Urinary bladder (tissue), 4 donors: ENCODE data around the gene PRKG1. TPM values are rescaled to one million over a fixed set of nuclear protein-coding genes. Genes with fewer than 3 reads are reported as not detected.

Experiments used
- DNase-seq: peaks from one replicate; pipeline ENCODE4 v3.0.0-alpha.2; 2015; ENCODE audit errors: extremely low spot score
- H3K27ac ChIP-seq: one replicate; pipeline ENCODE4 v1.5.1; 2013; ENCODE audit warnings: low read depth, mild to moderate bottlenecking, moderate library complexity
- H3K36me3 ChIP-seq: one replicate; pipeline ENCODE4 v1.6.1; 2013; ENCODE audit warnings: mild to moderate bottlenecking, moderate library complexity; ENCODE audit not compliant: insufficient read depth
- H3K4me1 ChIP-seq: one replicate; pipeline ENCODE4 v1.6.1; 2013; ENCODE audit warnings: mild to moderate bottlenecking, moderate library complexity; ENCODE audit not compliant: insufficient read depth
- H3K4me3 ChIP-seq: one replicate; pipeline ENCODE4 v1.5.1; 2013; ENCODE audit warnings: low read depth, low read length
- WGBS: extraction: QIAGEN DNeasy Blood & Tissue Kit; methylation state at CpG from one replicate; pipeline ENCODE4 v1.1.7; 2013; 5-methylcytosine and 5-hydroxymethylcytosine counted together
- polyA plus RNA-seq: library from polyadenylated mRNA; stranded (reverse); fragments of 200-250 nt; gene quantifications from one replicate; pipeline ENCODE4 v1.2.3, GENCODE V29; 2013
- total RNA-seq: library from RNA; depleted of rRNA; stranded (reverse); fragments of >200 nt; gene quantifications from one replicate; pipeline ENCODE4 v1.2.3, GENCODE V29; 2014
- donor health status: healthy with polysubstance abuse.
- donor health status: healthy.

The PRKG1 gene
- total and polyA plus RNA-seq, 2 donors: 17.1 to 126 TPM

- Histone ChIP-seq H3K4me1 (peaks cover 2% of the 10 kb centered on the region), H3K27ac (no peak overlapping the region), H3K4me3 (no peak overlapping the region), H3K36me3 (no peaks in the 10 kb centered on the region)
- WGBS: 90% methylated on average over 1 of the region's 1 CpG
- DNase-seq: no peak
Measured at GRCh38 chr10:51308116-51308515, 233.8 kb downstream of the PRKG1 start.

- peaks cover 2% of the 10 kb centered on the region for H3K4me1 ChIP-seq
- no peaks in the 10 kb centered on the region for H3K36me3 ChIP-seq
- WGBS: 87% methylated on average over 2 of the region's 2 CpGs
- DNase-seq: no peak
- H3K27ac ChIP-seq: no peak overlapping the region
- no peak overlapping the region for H3K4me3 ChIP-seq
Measured at GRCh38 chr10:51311228-51311627, 236.9 kb downstream of the PRKG1 start.

- Histone ChIP-seq H3K4me1 (peaks cover 2% of the 10 kb centered on the region), H3K36me3 (no peaks in the 10 kb centered on the region), H3K27ac (no peak overlapping the region), H3K4me3 (no peak overlapping the region)
- WGBS: 47% methylated on average over 2 of the region's 2 CpGs
- DNase-seq: no peak
Measured at GRCh38 chr10:51312817-51313216, 238.5 kb downstream of the PRKG1 start.

GRCh38 chr10:51313251-51313650 is 239.0 kb downstream of the PRKG1 start:
- Histone ChIP-seq H3K36me3 (no peaks in the 10 kb centered on the region), H3K27ac (no peak overlapping the region), H3K4me3 (no peak overlapping the region), H3K4me1 (peaks cover 2% of the 10 kb centered on the region)
- 91% methylated on average over 2 of the region's 2 CpGs for WGBS
- DNase-seq: no peak

GRCh38 chr10:51313773-51314478 is 239.6 kb downstream of the PRKG1 start:
- Histone ChIP-seq H3K36me3 (no peaks in the 10 kb centered on the region), H3K27ac (no peak overlapping the region), H3K4me3 (no peak overlapping the region), H3K4me1 (no peaks in the 10 kb centered on the region)
- DNase-seq: no peak
- WGBS: 60% methylated on average over 3 of the region's 3 CpGs

- no peaks in the 10 kb centered on the region for H3K4me1 ChIP-seq
- no peak overlapping the region for H3K4me3 ChIP-seq
- no peaks in the 10 kb centered on the region for H3K36me3 ChIP-seq
- no peak overlapping the region for H3K27ac ChIP-seq
- DNase-seq: no peak
- WGBS: 83% methylated on average over 1 of the region's 1 CpG
Measured at GRCh38 chr10:51314481-51314880, 240.2 kb downstream of the PRKG1 start.

GRCh38 chr10:51318399-51319172 is 244.3 kb downstream of the PRKG1 start:
- Histone ChIP-seq H3K36me3 (no peaks in the 10 kb centered on the region), H3K4me3 (no peak overlapping the region), H3K27ac (no peak overlapping the region), H3K4me1 (no peaks in the 10 kb centered on the region)
- DNase-seq: no peak
- 85% methylated on average over 2 of the region's 2 CpGs for WGBS

- no peak for DNase-seq
- H3K4me1 ChIP-seq: no peaks in the 10 kb centered on the region
- no peak overlapping the region for H3K27ac ChIP-seq
- H3K36me3 ChIP-seq: no peaks in the 10 kb centered on the region
- no peak overlapping the region for H3K4me3 ChIP-seq
- 75% methylated on average over 1 of the region's 1 CpG for WGBS
Measured at GRCh38 chr10:51319173-51319435, 244.8 kb downstream of the PRKG1 start.

- no peaks in the 10 kb centered on the region for H3K4me1 ChIP-seq
- 85% methylated on average over 3 of the region's 3 CpGs for WGBS
- no peaks in the 10 kb centered on the region for H3K36me3 ChIP-seq
- no peak for DNase-seq
- no peak overlapping the region for H3K4me3 ChIP-seq
- H3K27ac ChIP-seq: no peak overlapping the region
Measured at GRCh38 chr10:51321300-51321699, 247.0 kb downstream of the PRKG1 start.

GRCh38 chr10:51321980-51322379 is 247.7 kb downstream of the PRKG1 start:
- no peaks in the 10 kb centered on the region for H3K4me1 ChIP-seq
- H3K36me3 ChIP-seq: no peaks in the 10 kb centered on the region
- DNase-seq: no peak
- 44% methylated on average over 3 of the region's 3 CpGs for WGBS
- no peak overlapping the region for H3K4me3 ChIP-seq
- H3K27ac ChIP-seq: no peak overlapping the region

GRCh38 chr10:51325649-51326048 is 251.4 kb downstream of the PRKG1 start:
- H3K4me1 ChIP-seq: no peaks in the 10 kb centered on the region
- H3K4me3 ChIP-seq: no peak overlapping the region
- DNase-seq: no peak
- no peaks in the 10 kb centered on the region for H3K36me3 ChIP-seq
- WGBS: 92% methylated on average over 2 of the region's 2 CpGs
- H3K27ac ChIP-seq: no peak overlapping the region

GRCh38 chr10:51326174-51326573 is 251.9 kb downstream of the PRKG1 start:
- Histone ChIP-seq H3K27ac (no peak overlapping the region), H3K36me3 (no peaks in the 10 kb centered on the region), H3K4me1 (no peaks in the 10 kb centered on the region), H3K4me3 (no peak overlapping the region)
- DNase-seq: no peak
- 99% methylated on average over 1 of the region's 1 CpG for WGBS

GRCh38 chr10:51327432-51327831 is 253.1 kb downstream of the PRKG1 start:
- H3K4me3 ChIP-seq: no peak overlapping the region
- H3K27ac ChIP-seq: no peak overlapping the region
- no peak for DNase-seq
- no peaks in the 10 kb centered on the region for H3K36me3 ChIP-seq
- H3K4me1 ChIP-seq: no peaks in the 10 kb centered on the region
- 93% methylated on average over 1 of the region's 1 CpG for WGBS

- DNase-seq: no peak
- no peaks in the 10 kb centered on the region for H3K36me3 ChIP-seq
- H3K4me3 ChIP-seq: no peak overlapping the region
- 95% methylated on average over 1 of the region's 1 CpG for WGBS
- no peak overlapping the region for H3K27ac ChIP-seq
- no peaks in the 10 kb centered on the region for H3K4me1 ChIP-seq
Measured at GRCh38 chr10:51340366-51340765, 266.1 kb downstream of the PRKG1 start.
